Ovary (tissue), 10 donors: ENCODE measurements around the gene BCL11B. TPM values are rescaled to one million over a fixed set of nuclear protein-coding genes. Genes with fewer than 3 reads are reported as not detected.
A peak's percentile ranks its signal among the peaks of the same experiment; 100 is the strongest.

Experiments used
- DNase-seq, 5 donors: peaks; one replicate each; pipeline ENCODE4 v3.0.0-alpha.2; 2019 to 2020
- H3K27ac ChIP-seq, 2 donors: fragments of 200-600 bp; one replicate each; pipeline versions ENCODE4 v1.5.1 to v1.8.0; 2019 to 2022
- H3K27me3 ChIP-seq: fragments of 200-600 bp; one replicate; pipeline ENCODE4 v1.8.0; 2022
- H3K36me3 ChIP-seq: fragments of 200-600 bp; sonication (generic); one replicate; pipeline ENCODE4 v1.5.1; 2019
- H3K4me1 ChIP-seq: one replicate; pipeline ENCODE4 v1.8.1; 2013; ENCODE audit warnings: mild to moderate bottlenecking, moderate library complexity; ENCODE audit not compliant: insufficient read depth
- H3K4me3 ChIP-seq: fragments of 200-600 bp; sonication (generic); one replicate; pipeline ENCODE4 v1.5.1; 2017
- H3K9me3 ChIP-seq, 2 donors: fragments of 200-600 bp in 1 of 2; sonication (generic) in 1 of 2; one replicate each; pipeline versions ENCODE4 v1.5.1 to v1.8.1; 2013 to 2019; ENCODE audit warnings: mild to moderate bottlenecking in 1 of 2, moderate library complexity in 1 of 2
- CTCF ChIP-seq, 3 donors: fragments of 450-650 bp in 2 of 3; fragments of 200-600 bp in 1 of 3; IDR thresholded peaks; one replicate each; pipeline versions ENCODE4 v1.5.1 to v1.8.0; 2016 to 2022; ENCODE audit warnings: antibody characterized with exemption in 3 of 3, mild to moderate bottlenecking in 1 of 3
- EP300 ChIP-seq: sonication (generic); formaldehyde crosslinking; IDR thresholded peaks from one replicate; pipeline ENCODE4 v1.6.1; 2017; ENCODE audit warnings: antibody characterized with exemption
- POLR2A ChIP-seq: fragments of 450-650 bp; IDR thresholded peaks from one replicate; pipeline ENCODE4 v1.6.1; 2017; ENCODE audit warnings: antibody characterized with exemption, mild to moderate bottlenecking, moderate library complexity
- WGBS, 3 donors: extraction: QIAGEN DNeasy Blood & Tissue Kit in 1 of 3; methylation state at CpG; one replicate each; pipeline versions ENCODE4 v1.1.5 to v1.1.7; 2013 to 2017; 5-methylcytosine and 5-hydroxymethylcytosine counted together
- intact Hi-C, 4 donors: fragments of 100-400 bp; cut with DNase I; formaldehyde crosslinking; loops; one replicate each; pipeline versions ENCODE4 v1.11.0 to v1.15.1; 2022 to 2023
- long read RNA-seq, 3 donors: library from polyadenylated mRNA in 2 of 3; unstranded in 2 of 3; transcript quantifications; one replicate each; pipeline ENCODE4 v2.0.0 and lab custom pipeline, GENCODE V29; 2021 to 2026
- polyA plus RNA-seq, 2 donors: library from polyadenylated mRNA; stranded (reverse); fragments of 200-250 nt in 1 of 2; fragments of 350-450 nt in 1 of 2; fragmentation: Illumina TruSeq in 1 of 2; extraction: RNeasy Lipid Tissue Mini Kit (QIAGEN cat#74804) in 1 of 2; gene quantifications; one replicate each; pipeline ENCODE4 v1.2.3, GENCODE V29; 2013 to 2014
- total RNA-seq, 7 donors: library from RNA; depleted of rRNA in 2 of 7; stranded (reverse); fragments of >200 nt in 2 of 7; fragmentation: NEBNext Ultra II Directional in 3 of 7; extraction: Animal tissue kit (Norgen Biotek cat#: 25700) in 3 of 7; gene quantifications; one replicate each; pipeline versions ENCODE4 v1.1.0 to v1.2.4, GENCODE V29; 2016 to 2023
- donor health status: DM: no; HTN: no; CAD: no; lungs with moderate emphysema.
- donor health status: DM: no; HTN: no; CAD: no.
- donor health status: Bipolar disorder and iron deficiency.
- donor health status: DM: yes; HTN: yes; CAD: no.
- donor health status: DM: no; HTN: no; CAD: no.
- donor health status: DM: yes; HTN: yes; CAD: no.

The BCL11B gene
- total RNA-seq (under 1 TPM; 0.20 to 0.84 (median 0.46) TPM), polyA plus RNA-seq (under 1 TPM; 0.08 to 0.33 TPM)
- long read RNA-seq, donor 1: 0 reads
- long read RNA-seq, donor 2: 0 reads
- long read RNA-seq, donor 3: 0 reads

DNA sequence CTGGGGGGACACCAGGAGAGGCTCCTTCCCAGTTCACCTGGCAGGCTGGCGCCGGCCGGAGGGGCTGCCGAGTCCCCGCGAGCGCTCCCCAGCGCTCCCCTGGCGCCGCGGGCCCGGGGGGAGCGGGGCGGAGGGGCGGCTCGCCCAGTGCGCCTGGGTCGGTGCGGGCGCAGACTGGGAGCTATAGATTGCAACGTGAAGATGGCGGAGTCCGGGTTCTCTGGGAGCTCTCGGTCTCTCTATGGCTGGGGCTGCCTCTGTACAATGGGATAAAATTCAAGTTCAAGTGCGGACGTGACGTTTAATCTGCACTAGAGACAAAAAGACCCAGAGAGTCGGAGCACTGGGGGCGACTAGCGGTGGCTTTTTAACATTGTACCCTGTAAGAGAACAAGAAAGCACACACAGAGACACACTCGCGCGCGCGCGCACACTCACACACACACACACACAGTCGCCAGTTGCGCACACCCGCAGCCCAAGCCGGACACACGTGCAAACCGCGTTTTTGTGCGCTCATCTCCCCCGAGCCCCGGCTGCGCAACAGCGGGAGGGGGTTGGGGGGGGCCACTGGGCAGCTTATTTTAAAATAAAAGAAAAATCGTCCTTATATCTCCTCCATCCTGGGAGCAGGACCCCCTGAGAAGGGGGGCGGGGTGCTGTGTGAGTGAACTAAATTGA, at the start of gene BCL11B:
Gene BCL11B, minus strand, starts transcription at position 247 of the 681 bp plus-strand sequence. CDS start 979 bp downstream, outside the sequence.
- intact Hi-C loops: no loop called here
- H3K27me3 ChIP-seq: no peaks in the 10 kb centered on the region
- DNase-seq: peak; percentile 24 to 58 (median 36)

DNA sequence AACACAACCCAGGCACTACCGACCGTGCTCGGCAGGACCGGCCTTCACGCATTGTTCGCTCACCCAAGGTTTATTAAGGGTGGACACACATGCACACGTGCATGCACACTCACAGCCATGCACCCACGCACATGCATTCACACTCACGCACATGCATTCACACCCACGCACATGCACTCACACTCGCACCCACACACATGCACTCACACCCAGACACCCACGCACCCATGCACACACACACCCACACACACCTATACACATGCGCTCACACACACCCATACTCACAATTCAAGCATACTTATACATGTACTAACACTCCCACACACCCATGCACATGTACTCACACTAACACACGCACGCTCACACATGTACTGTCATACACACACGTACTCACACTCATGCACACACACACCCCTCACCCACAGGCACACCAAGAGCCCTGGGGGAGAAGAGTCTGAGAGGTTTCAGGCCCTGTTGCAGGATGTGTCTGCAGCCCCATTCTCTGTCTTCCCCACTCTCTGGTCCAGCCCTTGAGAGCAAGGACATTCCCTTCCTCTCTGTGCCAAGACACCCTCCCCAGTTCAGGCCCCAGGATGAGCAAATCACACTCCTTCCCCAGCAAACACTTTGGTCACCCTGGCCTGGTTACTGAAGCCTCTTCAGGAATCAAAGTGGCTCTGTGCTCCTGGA, 49.4 kb upstream of the BCL11B start:
- Histone ChIP-seq H3K36me3 (no peaks in the 10 kb centered on the region), H3K9me3 (no peaks in the 10 kb centered on the region), H3K4me3 (no peak overlapping the region), H3K27me3 (no peaks in the 10 kb centered on the region), H3K4me1 (no peaks in the 10 kb centered on the region), H3K27ac (no peak overlapping the region)
- 90 to 94% (median 91%) methylated on average over 16 of the region's 16 CpGs for WGBS, 3 donors
- intact Hi-C loops: no loop called here
- DNase-seq: no peak
- no peak for TF ChIP-seq EP300
- no peak for TF ChIP-seq CTCF (IDR thresholded peaks at IDR 0.05)
- no peak for TF ChIP-seq POLR2A

More for the DNA sequence above, at the start of gene BCL11B:
- no peak within 1 kb of the TSS for H3K27ac ChIP-seq
- no peak for TF ChIP-seq EP300
- TF ChIP-seq POLR2A: no peak
- no peak for TF ChIP-seq CTCF (IDR thresholded peaks at IDR 0.05)
- H3K4me3 ChIP-seq: peak within 1 kb of the TSS; percentile 28
- 1% methylated on average over 50 of the region's 50 CpGs for WGBS, 3 donors
- H3K4me1 ChIP-seq: peaks cover 9% of the 10 kb centered on the region
- no peaks in the 10 kb centered on the region for H3K36me3 ChIP-seq
- H3K9me3 ChIP-seq: no peaks in the 10 kb centered on the region

GRCh38 chr14:99320621-99321235, 48.7 kb upstream of the BCL11B start:
- no peaks in the 10 kb centered on the region for H3K36me3 ChIP-seq
- no peak overlapping the region for H3K27ac ChIP-seq
- no peak for DNase-seq
- no peak for TF ChIP-seq CTCF (IDR thresholded peaks at IDR 0.05)
- no peak for TF ChIP-seq EP300
- no peak for TF ChIP-seq POLR2A
- WGBS, 3 donors: 51 to 63% (median 56%) methylated on average over 27 of the region's 27 CpGs
- H3K4me3 ChIP-seq: no peak overlapping the region
- intact Hi-C loops: no loop called here
- no peaks in the 10 kb centered on the region for H3K27me3 ChIP-seq
- H3K9me3 ChIP-seq: no peaks in the 10 kb centered on the region
- no peaks in the 10 kb centered on the region for H3K4me1 ChIP-seq

DNA sequence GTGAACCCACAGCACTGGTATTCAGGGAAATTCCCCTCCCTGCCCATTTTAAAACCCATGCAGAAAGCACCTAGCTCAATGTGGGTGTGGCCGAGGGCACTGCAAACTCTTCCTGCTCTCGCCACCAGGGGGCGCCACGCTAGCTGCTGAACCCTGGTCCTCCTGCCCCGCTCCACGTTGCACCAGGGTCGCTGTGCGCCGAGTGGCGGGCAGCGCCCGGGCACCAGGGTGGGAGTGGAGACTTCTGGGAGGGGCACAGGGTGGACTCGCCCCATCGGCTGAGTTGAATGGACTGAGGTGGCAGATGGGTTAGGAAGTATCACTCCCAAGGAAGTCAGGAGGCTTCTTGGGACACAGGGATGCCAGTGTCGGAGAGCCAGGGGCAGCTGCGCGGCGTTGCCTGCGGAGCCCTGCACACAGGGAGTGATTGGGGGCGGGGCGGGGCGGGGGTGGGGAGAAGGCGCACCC, 48.1 kb upstream of the BCL11B start:
- Histone ChIP-seq H3K27ac (no peak overlapping the region), H3K27me3 (no peaks in the 10 kb centered on the region), H3K4me3 (no peak overlapping the region), H3K9me3 (no peaks in the 10 kb centered on the region), H3K36me3 (no peaks in the 10 kb centered on the region), H3K4me1 (no peaks in the 10 kb centered on the region)
- intact Hi-C loops: no loop called here
- 7 to 16% (median 9%) methylated on average over 18 to 23 of the region's 23 CpGs for WGBS, 3 donors
- DNase-seq: peak in 1 of 5 donors; percentile 36
- no peak for TF ChIP-seq CTCF (IDR thresholded peaks at IDR 0.05)
- no peak for TF ChIP-seq POLR2A
- no peak for TF ChIP-seq EP300
